ENCODE measurements around the gene TMEM240.
"Not testable (repeated sequence)": the region's sequence is repeated elsewhere in the genome, so short reads cannot be mapped to it uniquely, and the experiment has no call there.

The TMEM240 gene

GRCh38 chr1:1536938-1537546, 3.4 kb downstream of the TMEM240 start:
- no peak overlapping the region for H3K9ac ChIP-seq (ENCODE audit: low read length)

GRCh38 chr1:1536019-1536937, 4.1 kb downstream of the TMEM240 start:
- H3K9me3 ChIP-seq (ENCODE audit: low read length) = no peaks in the 10 kb centered on the region
- H3K4me3 ChIP-seq (ENCODE audit: low read depth in 1 of 2, low read length in 2 of 2) = no peak overlapping the region
- H3K27me3 ChIP-seq (ENCODE audit: control insufficient read depth in 1 of 2, insufficient read depth in 2 of 2, low read length in 2 of 2) = no peaks in the 10 kb centered on the region
- peak overlapping the region; percentile 23 for H3K27ac ChIP-seq (ENCODE audit: low read depth, low read length)
- H3K9ac ChIP-seq (ENCODE audit: low read length) = no peak overlapping the region
- H3K4me1 ChIP-seq (ENCODE audit: insufficient read depth, low read length) = peaks cover 11% of the 10 kb centered on the region
- no peaks in the 10 kb centered on the region for H3K36me3 ChIP-seq (ENCODE audit: insufficient read depth, low read length)

More at GRCh38 chr1:1536938-1537546, 3.4 kb downstream of the TMEM240 start:
- Histone ChIP-seq H3K36me3 (ENCODE audit: insufficient read depth, low read length) (no peaks in the 10 kb centered on the region), H3K4me1 (ENCODE audit: insufficient read depth, low read length) (peaks cover 11% of the 10 kb centered on the region), H3K4me3 (ENCODE audit: low read depth in 1 of 2, low read length in 2 of 2) (no peak overlapping the region), H3K9me3 (ENCODE audit: low read length) (no peaks in the 10 kb centered on the region), H3K27me3 (ENCODE audit: control insufficient read depth in 1 of 2, insufficient read depth in 2 of 2, low read length in 2 of 2) (no peaks in the 10 kb centered on the region), H3K27ac (ENCODE audit: low read depth, low read length) (no peak overlapping the region)

- Histone ChIP-seq H3K27me3 (ENCODE audit: control insufficient read depth in 1 of 2, insufficient read depth in 2 of 2, low read length in 2 of 2) (no peaks in the 10 kb centered on the region), H3K9ac (ENCODE audit: low read length) (no peak overlapping the region), H3K4me3 (ENCODE audit: low read depth in 1 of 2, low read length in 2 of 2) (no peak overlapping the region), H3K27ac (ENCODE audit: low read depth, low read length) (no peak overlapping the region), H3K36me3 (ENCODE audit: insufficient read depth, low read length) (no peaks in the 10 kb centered on the region), H3K9me3 (ENCODE audit: low read length) (no peaks in the 10 kb centered on the region), H3K4me1 (ENCODE audit: insufficient read depth, low read length) (peaks cover 11% of the 10 kb centered on the region)
These were observed 5.0 kb downstream of the TMEM240 start for GRCh38 chr1:1535201-1536018.

- no peaks in the 10 kb centered on the region for H3K27me3 ChIP-seq (ENCODE audit: control insufficient read depth in 1 of 2, insufficient read depth in 2 of 2, low read length in 2 of 2)
- H3K9me3 ChIP-seq (ENCODE audit: low read length) = no peaks in the 10 kb centered on the region
- no peak overlapping the region for H3K4me3 ChIP-seq (ENCODE audit: low read depth in 1 of 2, low read length in 2 of 2)
- no peak overlapping the region for H3K9ac ChIP-seq (ENCODE audit: low read length)
- H3K4me1 ChIP-seq (ENCODE audit: insufficient read depth, low read length) = peaks cover 11% of the 10 kb centered on the region
- H3K36me3 ChIP-seq (ENCODE audit: insufficient read depth, low read length) = peaks cover under 1% of the 10 kb centered on the region
- no peak overlapping the region for H3K27ac ChIP-seq (ENCODE audit: low read depth, low read length)
These were observed 5.8 kb downstream of the TMEM240 start for GRCh38 chr1:1534401-1535154.

- not testable (repeated sequence) for H3K9ac ChIP-seq (ENCODE audit: low read length); H3K27ac ChIP-seq (ENCODE audit: low read depth, low read length); H3K4me3 ChIP-seq (ENCODE audit: low read depth in 1 of 2, low read length in 2 of 2); H3K4me1 ChIP-seq (ENCODE audit: insufficient read depth, low read length); H3K36me3 ChIP-seq (ENCODE audit: insufficient read depth, low read length); H3K27me3 ChIP-seq (ENCODE audit: control insufficient read depth in 1 of 2, insufficient read depth in 2 of 2, low read length in 2 of 2); H3K9me3 ChIP-seq (ENCODE audit: low read length)
These were observed 6.5 kb downstream of the TMEM240 start for GRCh38 chr1:1533894-1534291.

- H3K27me3 ChIP-seq (ENCODE audit: control insufficient read depth in 1 of 2, insufficient read depth in 2 of 2, low read length in 2 of 2); H3K4me1 ChIP-seq (ENCODE audit: insufficient read depth, low read length); H3K9me3 ChIP-seq (ENCODE audit: low read length); H3K4me3 ChIP-seq (ENCODE audit: low read depth in 1 of 2, low read length in 2 of 2); H3K27ac ChIP-seq (ENCODE audit: low read depth, low read length); H3K36me3 ChIP-seq (ENCODE audit: insufficient read depth, low read length); H3K9ac ChIP-seq (ENCODE audit: low read length): not testable (repeated sequence)
These were observed 7.1 kb downstream of the TMEM240 start for GRCh38 chr1:1533176-1533893.

GRCh38 chr1:1531947-1532346, 8.5 kb downstream of the TMEM240 start:
- no peaks in the 10 kb centered on the region for H3K4me1 ChIP-seq (ENCODE audit: insufficient read depth, low read length)
- H3K4me3 ChIP-seq (ENCODE audit: low read depth in 1 of 2, low read length in 2 of 2) = no peak overlapping the region
- H3K36me3 ChIP-seq (ENCODE audit: insufficient read depth, low read length) = peaks cover 4% of the 10 kb centered on the region
- no peaks in the 10 kb centered on the region for H3K9me3 ChIP-seq (ENCODE audit: low read length)
- no peaks in the 10 kb centered on the region for H3K27me3 ChIP-seq (ENCODE audit: control insufficient read depth in 1 of 2, insufficient read depth in 2 of 2, low read length in 2 of 2)
- H3K27ac ChIP-seq (ENCODE audit: low read depth, low read length) = no peak overlapping the region
- H3K9ac ChIP-seq (ENCODE audit: low read length) = no peak overlapping the region

GRCh38 chr1:1529936-1530335, 10.5 kb downstream of the TMEM240 start:
- H3K4me3 ChIP-seq (ENCODE audit: low read depth in 1 of 2, low read length in 2 of 2) = no peak overlapping the region
- H3K9me3 ChIP-seq (ENCODE audit: low read length) = no peaks in the 10 kb centered on the region
- H3K9ac ChIP-seq (ENCODE audit: low read length) = no peak overlapping the region
- H3K27ac ChIP-seq (ENCODE audit: low read depth, low read length) = no peak overlapping the region
- H3K27me3 ChIP-seq (ENCODE audit: control insufficient read depth in 1 of 2, insufficient read depth in 2 of 2, low read length in 2 of 2) = no peaks in the 10 kb centered on the region
- peaks cover 11% of the 10 kb centered on the region for H3K36me3 ChIP-seq (ENCODE audit: insufficient read depth, low read length)
- H3K4me1 ChIP-seq (ENCODE audit: insufficient read depth, low read length) = no peaks in the 10 kb centered on the region

GRCh38 chr1:1529321-1529720, 11.1 kb downstream of the TMEM240 start:
- no peak overlapping the region for H3K27ac ChIP-seq (ENCODE audit: low read depth, low read length)
- peaks cover 11% of the 10 kb centered on the region for H3K36me3 ChIP-seq (ENCODE audit: insufficient read depth, low read length)
- no peaks in the 10 kb centered on the region for H3K27me3 ChIP-seq (ENCODE audit: control insufficient read depth in 1 of 2, insufficient read depth in 2 of 2, low read length in 2 of 2)

GRCh38 chr1:1528301-1529267, 11.8 kb downstream of the TMEM240 start:
- H3K27ac ChIP-seq (ENCODE audit: low read depth, low read length) = no peak overlapping the region
- H3K4me3 ChIP-seq (ENCODE audit: low read depth in 1 of 2, low read length in 2 of 2) = no peak overlapping the region
- no peak overlapping the region for H3K9ac ChIP-seq (ENCODE audit: low read length)
- H3K36me3 ChIP-seq (ENCODE audit: insufficient read depth, low read length) = peaks cover 11% of the 10 kb centered on the region
- H3K27me3 ChIP-seq (ENCODE audit: control insufficient read depth in 1 of 2, insufficient read depth in 2 of 2, low read length in 2 of 2) = no peaks in the 10 kb centered on the region
- H3K9me3 ChIP-seq (ENCODE audit: low read length) = no peaks in the 10 kb centered on the region
- no peaks in the 10 kb centered on the region for H3K4me1 ChIP-seq (ENCODE audit: insufficient read depth, low read length)

More at GRCh38 chr1:1529321-1529720, 11.1 kb downstream of the TMEM240 start:
- H3K9me3 ChIP-seq (ENCODE audit: low read length) = no peaks in the 10 kb centered on the region
- H3K9ac ChIP-seq (ENCODE audit: low read length) = no peak overlapping the region
- no peak overlapping the region for H3K4me3 ChIP-seq (ENCODE audit: low read depth in 1 of 2, low read length in 2 of 2)
- no peaks in the 10 kb centered on the region for H3K4me1 ChIP-seq (ENCODE audit: insufficient read depth, low read length)
